IPS-NIHi7 (cell line): Measurements from ENCODE around the gene CALHM1.
A peak's percentile ranks its signal among the peaks of the same experiment; 100 is the strongest.
"Not testable (repeated sequence)": the region's sequence is repeated elsewhere in the genome, so short reads cannot be mapped to it uniquely, and the experiment has no call there.

Experiments used
- DNase-seq: peaks from one replicate; pipeline ENCODE4 v3.0.0; 2012; ENCODE audit warnings: mixed read lengths; ENCODE audit errors: extremely low spot score

The CALHM1 gene

DNA sequence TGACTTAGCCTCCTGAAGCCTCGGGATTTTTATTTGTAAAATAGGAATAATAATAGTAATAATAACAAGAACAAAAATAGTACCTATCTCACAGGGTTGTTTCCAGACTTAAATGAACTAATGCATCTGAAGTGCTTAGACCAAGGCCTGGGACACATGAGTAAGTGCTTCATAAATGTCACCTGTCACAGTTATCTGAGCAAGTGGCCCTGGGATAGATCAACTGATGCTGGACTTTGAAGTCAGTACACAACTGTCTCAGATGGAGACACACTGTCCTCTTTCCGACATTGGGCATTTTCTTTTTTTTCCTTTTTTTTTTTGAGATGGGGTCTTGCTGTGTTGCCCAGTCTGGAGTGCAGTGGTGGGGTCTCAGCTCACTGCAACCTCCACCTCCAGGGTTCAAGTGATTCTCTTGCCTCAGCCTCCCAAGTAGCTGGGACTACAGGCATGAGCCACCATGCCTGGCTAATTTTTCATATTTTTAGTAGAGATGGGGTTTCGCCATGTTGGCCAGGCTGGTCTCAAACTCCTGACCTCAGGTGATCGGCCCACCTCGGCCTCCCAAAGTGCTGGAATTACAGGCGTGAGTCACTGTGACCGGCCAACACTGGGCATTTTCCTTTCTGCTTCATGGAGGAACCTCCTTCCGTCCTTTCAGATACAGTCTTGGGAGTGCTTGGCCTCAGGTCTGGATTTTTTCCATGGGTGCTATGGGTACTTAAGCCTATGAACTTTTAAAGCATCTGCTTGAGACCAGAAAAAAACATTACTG is 28.1 kb upstream of the CALHM1 start:
- not testable (repeated sequence) for DNase-seq

GRCh38 chr10:103481974-103482531 is 23.4 kb upstream of the CALHM1 start:
- no peak for DNase-seq

- no peak for DNase-seq
These were observed 21.8 kb upstream of the CALHM1 start for GRCh38 chr10:103480521-103480920.

GRCh38 chr10:103479135-103479534 is 20.4 kb upstream of the CALHM1 start, which contains the start of gene CALHM3:
Gene CALHM3 (minus strand): TSS chr10:103479240. CDS start chr10:103479032, 208 bp downstream.
- no peak for DNase-seq

DNA sequence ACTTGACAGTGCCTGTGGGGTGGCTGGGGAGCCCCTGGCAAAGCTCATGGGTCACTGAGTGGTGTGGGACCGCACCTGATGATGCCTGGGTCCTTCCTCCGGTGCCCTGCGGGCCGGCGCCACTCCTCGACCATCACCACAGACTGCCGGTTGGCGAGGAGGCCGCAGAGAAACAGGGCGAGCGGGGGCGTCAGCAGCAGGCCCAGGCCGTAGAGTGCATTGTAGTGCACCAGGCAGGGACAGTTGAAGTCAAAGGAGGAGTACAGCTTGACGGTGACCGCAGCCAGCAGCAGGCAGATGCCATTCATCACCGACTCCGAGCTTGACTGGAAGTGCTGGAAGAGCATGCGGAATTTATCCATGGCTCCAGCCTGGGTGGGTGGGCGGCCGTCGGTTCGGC is 20.0 kb upstream of the CALHM1 start:
- DNase-seq: no peak

DNA sequence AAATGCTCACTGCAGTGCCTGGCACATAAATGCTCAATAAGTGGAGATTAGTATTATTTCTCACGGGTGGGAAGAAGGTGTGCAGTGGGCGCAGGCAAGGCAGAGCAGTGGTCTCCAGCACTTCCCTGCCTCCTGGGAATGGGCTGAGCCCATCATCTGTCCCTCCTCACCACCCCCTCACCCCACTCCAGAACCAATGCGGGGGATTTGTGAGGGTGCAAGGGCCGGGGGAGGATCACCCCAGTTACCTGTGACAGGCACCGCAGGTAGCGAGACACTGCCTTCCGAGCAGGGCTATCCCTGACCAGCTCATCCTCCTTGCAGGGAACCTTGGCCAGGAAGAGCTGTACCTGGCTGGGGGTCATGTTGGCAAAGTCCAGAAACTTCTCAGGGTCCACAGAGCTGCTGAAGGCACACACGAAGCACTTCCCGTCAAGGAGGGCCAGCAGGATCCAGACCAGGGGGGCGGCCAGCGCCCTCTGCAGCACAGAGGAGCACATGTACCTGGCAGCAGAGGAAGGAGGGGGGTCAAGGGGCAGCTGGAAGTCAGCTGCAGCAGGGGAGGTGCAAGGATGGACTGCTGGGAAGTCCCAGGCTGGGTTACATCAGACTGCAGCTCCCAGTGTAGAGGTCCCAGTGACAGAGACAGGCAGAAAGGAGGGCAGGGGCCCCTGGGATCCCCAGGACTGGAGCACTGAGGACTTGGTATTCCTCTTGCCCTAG is 17.5 kb upstream of the CALHM1 start:
- DNase-seq: peak; percentile 89

DNA sequence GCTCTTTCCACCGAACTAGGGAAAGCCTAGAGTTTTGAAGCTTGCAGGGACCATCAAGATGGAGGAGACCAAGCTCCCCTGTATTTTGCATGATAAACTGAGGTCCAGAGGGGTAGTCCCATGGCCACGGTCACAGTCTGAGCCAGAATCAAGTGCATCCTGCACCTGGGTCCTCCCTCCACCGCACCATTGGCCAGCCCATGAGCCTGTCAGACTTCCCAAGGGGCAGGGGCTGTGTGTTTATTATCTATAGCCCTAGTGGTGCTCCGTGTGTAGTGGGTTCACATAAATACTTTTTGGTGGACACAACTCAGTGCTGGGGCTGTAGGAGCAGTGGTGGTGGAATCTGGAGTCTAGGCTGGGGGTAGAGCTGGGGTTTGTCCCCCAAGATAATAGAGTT is 16.7 kb upstream of the CALHM1 start:
- no peak for DNase-seq

GRCh38 chr10:103474077-103474476 is 15.4 kb upstream of the CALHM1 start:
- DNase-seq: no peak

DNA sequence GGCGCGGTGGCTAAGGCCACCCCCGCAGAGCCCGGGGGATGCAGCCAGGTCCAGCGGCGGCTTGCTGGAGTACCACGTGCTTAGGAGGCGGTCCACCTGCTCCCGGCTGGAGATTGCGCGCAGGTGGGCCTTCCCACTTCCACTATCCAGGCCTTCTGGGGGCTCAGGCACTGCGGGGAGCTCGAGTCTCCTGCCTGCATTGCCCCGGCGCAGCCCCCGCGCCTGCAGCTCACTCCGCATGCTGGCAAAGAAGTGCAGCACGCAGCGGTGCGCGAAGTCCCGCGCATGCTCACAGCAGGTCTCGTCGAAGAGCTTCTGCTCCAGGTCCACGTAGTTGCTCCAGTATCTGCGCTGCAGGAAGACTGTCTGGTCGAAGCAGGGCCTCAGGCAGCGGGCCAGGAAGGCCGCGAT is 14.6 kb upstream of the CALHM1 start:
- DNase-seq: no peak

- DNase-seq: no peak
These were observed 13.3 kb upstream of the CALHM1 start for GRCh38 chr10:103472005-103472404.

DNA sequence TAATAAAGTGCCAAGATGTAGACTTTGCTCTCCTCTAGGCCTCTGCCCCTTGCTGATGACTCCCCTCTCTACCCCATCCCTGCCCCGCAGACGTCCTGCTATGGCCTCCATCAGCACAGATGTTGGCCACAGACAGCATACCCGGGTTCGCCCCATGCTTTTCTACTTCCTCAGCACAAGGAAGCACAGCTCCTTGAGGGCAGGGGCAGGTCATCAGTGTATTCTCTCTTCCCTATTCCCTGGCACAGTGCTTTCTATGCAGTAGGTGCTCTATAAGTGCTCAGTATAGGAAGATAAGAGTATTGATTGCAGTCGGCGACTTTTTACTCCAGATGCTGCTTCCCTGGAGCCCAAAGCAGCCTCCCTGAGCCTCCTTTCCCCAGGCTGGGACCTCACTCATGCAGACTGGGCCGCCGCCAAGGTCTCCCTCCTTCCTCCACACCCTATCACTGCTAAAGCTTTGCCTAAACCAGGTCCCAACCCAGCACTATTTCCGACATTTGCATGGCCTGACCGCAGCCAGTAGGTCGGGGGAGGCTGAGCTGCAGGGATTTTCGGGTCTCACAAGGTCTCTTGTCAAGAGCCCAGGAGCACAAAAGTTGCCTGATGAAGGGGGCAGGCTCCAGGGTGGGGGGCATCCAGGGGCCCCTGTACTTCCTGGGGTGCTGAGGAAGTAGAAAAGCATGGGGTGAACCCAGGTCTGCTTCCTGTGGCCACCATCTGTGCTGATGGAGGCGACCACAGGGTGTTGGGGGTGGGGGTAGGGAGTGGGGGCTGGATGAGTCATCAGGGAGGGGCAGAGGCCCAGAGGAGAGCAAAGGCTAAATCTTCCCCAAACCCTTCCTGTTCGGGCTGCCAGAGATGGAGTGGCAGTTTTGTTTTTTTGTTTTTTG is 12.3 kb upstream of the CALHM1 start:
- DNase-seq: peak; percentile 62

DNA sequence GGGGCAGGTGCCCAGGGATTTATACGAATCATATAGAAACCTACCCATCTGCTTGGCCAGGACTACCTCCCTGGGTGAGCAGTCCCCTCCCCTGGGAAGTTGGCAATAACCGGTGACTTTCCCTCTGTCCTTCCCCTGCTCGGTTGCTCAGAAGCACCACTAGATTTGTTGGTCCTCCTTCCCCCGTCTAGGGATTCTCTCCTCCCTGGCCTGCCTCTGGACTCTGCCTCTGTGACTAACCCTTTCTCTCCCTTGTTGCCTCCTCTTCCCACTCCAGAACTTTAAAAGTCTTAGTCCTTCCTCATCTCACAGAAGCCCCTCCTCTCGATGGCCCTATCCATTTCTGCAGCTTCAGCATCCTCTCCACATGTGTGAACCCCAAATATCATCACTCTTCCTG is 10.5 kb upstream of the CALHM1 start:
- DNase-seq: no peak

DNA sequence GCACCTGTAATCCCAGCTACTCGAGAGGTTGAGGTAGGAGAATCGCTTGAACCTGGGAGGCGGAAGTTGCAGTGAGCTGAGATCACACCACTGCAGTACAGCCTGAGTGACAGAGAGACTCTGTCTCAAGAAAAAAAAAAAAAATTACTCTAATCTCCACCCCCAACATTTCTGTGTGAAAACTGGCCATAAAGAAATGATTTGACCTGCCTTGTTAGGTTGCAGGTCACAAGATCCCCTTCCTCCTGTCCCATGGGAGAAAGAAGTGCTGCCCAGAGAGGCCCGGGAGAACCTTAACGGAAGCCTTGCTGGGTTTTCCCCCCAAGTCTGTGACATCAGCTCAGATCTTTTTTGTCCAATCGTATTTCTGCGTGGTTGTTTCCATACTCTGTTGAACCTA is 8.7 kb upstream of the CALHM1 start:
- no peak for DNase-seq

DNA sequence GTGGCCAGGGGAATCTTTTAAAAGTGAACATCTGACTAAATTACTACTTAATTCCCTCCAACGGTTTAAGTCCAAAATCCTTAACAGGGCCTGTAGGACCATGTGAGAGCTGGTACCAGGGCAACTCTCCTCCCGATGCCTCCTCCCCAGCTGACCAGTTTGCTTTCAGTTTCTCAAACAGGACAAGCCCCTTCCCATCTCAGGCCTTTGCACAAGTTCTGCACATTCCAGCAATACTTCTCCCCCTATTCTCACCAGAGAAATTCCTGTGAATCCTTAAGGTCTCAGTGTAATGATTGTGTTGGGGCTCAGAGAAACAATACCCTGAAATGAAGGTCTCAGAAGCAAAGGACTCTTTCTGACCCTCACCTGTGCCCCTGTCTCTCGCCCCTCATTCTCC is 8.0 kb upstream of the CALHM1 start:
- DNase-seq: no peak

- no peak for DNase-seq
These were observed 6.9 kb upstream of the CALHM1 start for GRCh38 chr10:103465411-103466179.

- no peak for DNase-seq
These were observed 4.8 kb upstream of the CALHM1 start for GRCh38 chr10:103463499-103463898.

DNA sequence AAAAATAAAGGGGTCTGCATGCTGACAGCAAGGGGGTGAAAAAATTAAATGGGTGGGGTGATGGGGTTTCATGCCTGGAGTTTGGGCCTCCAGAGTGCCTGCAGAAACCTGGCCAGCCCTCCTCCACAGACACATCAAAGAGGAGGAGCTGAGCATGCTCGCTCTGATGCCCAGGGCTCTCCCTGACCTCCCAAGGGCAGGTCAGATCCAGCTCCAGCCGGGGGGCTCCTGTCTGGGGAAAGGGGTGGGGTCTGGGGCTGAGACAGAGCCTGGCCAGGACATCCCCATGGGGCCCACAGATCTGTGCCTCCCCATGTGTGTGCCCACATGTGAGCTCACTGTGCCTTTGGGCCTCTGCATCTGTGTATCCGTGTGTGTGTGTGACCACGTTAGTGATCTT is 915 bp upstream of the CALHM1 start:
- DNase-seq: no peak

GRCh38 chr10:103457896-103458583 is 660 bp downstream of the CALHM1 start:
- no peak for DNase-seq

DNA sequence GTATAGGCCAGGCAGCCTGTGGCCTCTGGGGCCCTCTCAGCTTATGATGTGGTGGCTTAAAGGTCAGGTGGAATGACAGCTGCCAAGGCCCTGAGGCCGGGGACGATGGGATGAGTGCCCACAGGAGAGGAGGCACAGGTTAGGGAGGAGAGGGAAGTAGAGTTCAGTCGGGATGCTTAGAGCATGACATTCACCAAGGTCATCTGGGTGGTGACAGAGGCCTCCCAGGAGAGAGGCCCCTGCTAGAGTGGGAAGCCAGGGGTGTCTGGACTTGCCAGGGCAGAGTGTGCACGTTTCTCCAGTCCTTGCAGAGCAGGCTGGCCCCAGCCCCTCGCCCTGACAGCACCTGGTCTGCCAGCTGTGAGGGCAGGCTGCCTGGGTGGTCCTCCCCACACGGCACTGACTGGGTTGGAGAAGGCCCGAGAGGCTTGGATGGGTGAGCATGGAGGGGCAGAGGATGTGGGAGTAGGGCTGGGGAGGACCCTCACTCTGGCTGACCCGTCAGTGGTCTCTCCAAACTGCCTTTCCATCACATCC is 1.5 kb downstream of the CALHM1 start:
- DNase-seq: no peak

GRCh38 chr10:103456074-103456660 is 2.5 kb downstream of the CALHM1 start:
- no peak for DNase-seq
